Psoas muscle (tissue), 8 donors: ENCODE data around the gene RBP4. TPM values are rescaled to one million over a fixed set of nuclear protein-coding genes. Genes with fewer than 3 reads are reported as not detected.

ENCODE experiments used
- ATAC-seq, 4 donors: fragments of 200-7000 bp; cut with Tn5 transposase; one replicate each; pipeline ENCODE4 v1.9.1; 2020; ENCODE audit warnings: moderate library complexity in 3 of 4, mild to moderate bottlenecking in 2 of 4
- DNase-seq, 2 donors: peaks; one replicate each; pipeline ENCODE4 v3.0.0-alpha.2; 2020
- H3K27ac ChIP-seq: fragments of 200-600 bp; one replicate; pipeline ENCODE4 v1.8.0; 2022
- H3K27me3 ChIP-seq, 3 donors: fragments of 200-600 bp in 1 of 3; one replicate each; pipeline versions ENCODE4 v1.6.1 to v1.8.0; 2013 to 2022; ENCODE audit warnings: low read length in 2 of 3, mild to moderate bottlenecking in 2 of 3, moderate library complexity in 1 of 3; ENCODE audit not compliant: insufficient read depth in 3 of 3
- H3K36me3 ChIP-seq, 2 donors: fragments of 200-600 bp in 1 of 2; one replicate each; pipeline versions ENCODE4 v1.6.1 to v1.8.0; 2013 to 2022; ENCODE audit warnings: low read depth in 1 of 2, mild to moderate bottlenecking in 1 of 2, moderate library complexity in 1 of 2; ENCODE audit not compliant: insufficient read depth in 1 of 2
- H3K4me1 ChIP-seq: fragments of 200-600 bp; one replicate; pipeline ENCODE4 v1.8.0; 2022
- H3K4me3 ChIP-seq: fragments of 200-600 bp; one replicate; pipeline ENCODE4 v1.8.0; 2022; ENCODE audit warnings: mild to moderate bottlenecking
- H3K9me3 ChIP-seq: fragments of 200-600 bp; one replicate; pipeline ENCODE4 v1.8.0; 2022
- CTCF ChIP-seq: fragments of 200-600 bp; IDR thresholded peaks from one replicate; pipeline ENCODE4 v1.8.0; 2022; ENCODE audit warnings: antibody characterized with exemption
- WGBS, 3 donors: extraction: QIAGEN DNeasy Blood & Tissue Kit; methylation state at CpG; one replicate each; pipeline versions ENCODE4 v1.1.6 to v1.1.7; 2013; 5-methylcytosine and 5-hydroxymethylcytosine counted together
- intact Hi-C, 2 donors: fragments of 100-400 bp; cut with DNase I; formaldehyde crosslinking; loops; one replicate each; pipeline versions ENCODE4 v1.11.0 to v1.14.2; 2022
- polyA plus RNA-seq, 3 donors: library from polyadenylated mRNA; stranded (reverse); fragments of 200-250 nt; gene quantifications; one replicate each; pipeline ENCODE4 v1.2.3, GENCODE V29; 2013
- total RNA-seq, 4 donors: library from RNA; stranded (reverse); fragmentation: NEBNext Ultra II Directional in 2 of 4; extraction: Animal tissue kit (Norgen Biotek cat#: 25700) in 2 of 4; gene quantifications; one replicate each; pipeline versions ENCODE4 v1.2.1 to v1.2.4, GENCODE V29; 2021 to 2023
- donor health status: healthy with polysubstance abuse.
- donor health status: DM: no; HTN: no; CAD: no; lungs with moderate emphysema.
- donor health status: Bipolar disorder and iron deficiency.
- donor health status: healthy.
- donor health status: DM: yes; HTN: yes; CAD: no.
- donor health status: DM: no; HTN: no; CAD: no.
- donor health status: DM: no; HTN: no; CAD: no.
- donor health status: DM: yes; HTN: yes; CAD: no.

Gene RBP4
- total and polyA plus RNA-seq, 7 donors: 1.0 to 13.6 (median 2.2) TPM

- DNase-seq (no peak), ATAC-seq (no peak)
- TF ChIP-seq CTCF: no peak
- Histone ChIP-seq H3K27ac (no peak overlapping the region), H3K27me3 (peaks cover 0 to 3% (median 0%) of the 10 kb centered on the region in 3 donors), H3K9me3 (no peaks in the 10 kb centered on the region), H3K4me1 (no peaks in the 10 kb centered on the region), H3K36me3 (no peaks in the 10 kb centered on the region), H3K4me3 (no peak overlapping the region)
- 85 to 86% (median 85%) methylated on average over 4 of the region's 4 CpGs for WGBS, 3 donors
- intact Hi-C loops: no loop called here
Observed at GRCh38 chr10:93628858-93629257, 27.8 kb upstream of the RBP4 start.

- no peak for TF ChIP-seq CTCF
- DNase-seq (no peak), ATAC-seq (no peak)
- intact Hi-C loops: no loop called here
- Histone ChIP-seq H3K9me3 (no peaks in the 10 kb centered on the region), H3K27me3 (peaks cover 0 to 3% (median 0%) of the 10 kb centered on the region in 3 donors), H3K4me3 (no peak overlapping the region), H3K4me1 (no peaks in the 10 kb centered on the region), H3K36me3 (no peaks in the 10 kb centered on the region), H3K27ac (no peak overlapping the region)
- WGBS, 3 donors: 82 to 93% (median 83%) methylated on average over 1 of the region's 1 CpG
Observed at GRCh38 chr10:93622942-93623341, 21.9 kb upstream of the RBP4 start.

GRCh38 chr10:93620925-93621324, 19.9 kb upstream of the RBP4 start:
- no peak overlapping the region for H3K27ac ChIP-seq
- peaks cover 0 to 3% (median 0%) of the 10 kb centered on the region in 3 donors for H3K27me3 ChIP-seq
- ATAC-seq (no peak), DNase-seq (no peak)
- intact Hi-C loops: no loop called here
- TF ChIP-seq CTCF: no peak
- 72 to 80% (median 75%) methylated on average over 7 of the region's 7 CpGs for WGBS, 3 donors
- H3K9me3 ChIP-seq: no peaks in the 10 kb centered on the region
- H3K36me3 ChIP-seq: no peaks in the 10 kb centered on the region
- no peaks in the 10 kb centered on the region for H3K4me1 ChIP-seq
- no peak overlapping the region for H3K4me3 ChIP-seq

- Histone ChIP-seq H3K4me3 (no peak overlapping the region), H3K4me1 (no peaks in the 10 kb centered on the region), H3K27ac (no peak overlapping the region), H3K9me3 (no peaks in the 10 kb centered on the region), H3K36me3 (no peaks in the 10 kb centered on the region), H3K27me3 (no peaks in the 10 kb centered on the region)
- intact Hi-C loops: no loop called here
- no peak for DNase-seq
- WGBS, 3 donors: 63 to 80% (median 69%) methylated on average over 9 of the region's 9 CpGs
- no peak for TF ChIP-seq CTCF
- no peak for ATAC-seq
Observed at GRCh38 chr10:93615576-93616235, 14.7 kb upstream of the RBP4 start.
